Omental fat pad (tissue), 4 donors: ENCODE measurements around the gene ZFR2. TPM values are rescaled to one million over a fixed set of nuclear protein-coding genes. Genes with fewer than 3 reads are reported as not detected.

Experiments
- ATAC-seq: fragments of 150-250 bp; one replicate; pipeline ENCODE4 v1.9.1; 2016; ENCODE audit warnings: mild to moderate bottlenecking, moderate library complexity; ENCODE audit not compliant: low FRiP score
- DNase-seq: peaks from one replicate; pipeline ENCODE4 v3.0.0-alpha.2; 2019; ENCODE audit warnings: low spot score
- total RNA-seq, 4 donors: library from RNA; depleted of rRNA; stranded (reverse); fragments of >200 nt; gene quantifications; one replicate each; pipeline ENCODE4 v1.1.0, GENCODE V29; 2016
- TF ChIP-seq, protein P1 (sequence below), 3 donors: fragments of 450-650 bp; IDR thresholded peaks; one replicate each; pipeline ENCODE4 v1.5.1; 2016 to 2017; ENCODE audit warnings: antibody characterized with exemption in 3 of 3, mild to moderate bottlenecking in 3 of 3, moderate library complexity in 2 of 3

ZFR2 gene
- total RNA-seq, 4 donors from 2014 or later: 0.12 TPM; not detected in 3

DNA sequence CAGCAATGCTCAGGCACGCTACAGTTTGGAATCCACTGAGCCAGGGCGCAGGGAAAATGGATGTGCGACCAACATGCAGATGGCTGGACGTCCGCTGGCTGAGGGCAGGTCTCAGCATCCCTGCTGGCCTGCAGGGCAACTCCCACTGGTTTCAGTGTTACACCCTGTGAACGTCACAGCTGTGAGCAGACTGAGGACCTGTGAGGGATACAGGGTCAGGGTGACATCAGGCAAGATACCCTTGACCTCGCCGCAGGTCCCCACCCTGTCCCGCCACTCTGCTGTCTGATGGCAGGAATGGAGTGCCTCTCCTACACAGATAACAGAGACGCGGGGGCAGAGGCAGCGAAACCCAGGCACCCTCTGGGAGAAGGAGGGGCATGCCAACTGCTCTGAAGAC lies 19.1 kb downstream of the ZFR2 start:
- no peak for ATAC-seq

GRCh38 chr19:3849092-3849491 lies 19.7 kb downstream of the ZFR2 start:
- peak; percentile 28 for ATAC-seq
- DNase-seq: no peak
- TF ChIP-seq, protein P1, sequence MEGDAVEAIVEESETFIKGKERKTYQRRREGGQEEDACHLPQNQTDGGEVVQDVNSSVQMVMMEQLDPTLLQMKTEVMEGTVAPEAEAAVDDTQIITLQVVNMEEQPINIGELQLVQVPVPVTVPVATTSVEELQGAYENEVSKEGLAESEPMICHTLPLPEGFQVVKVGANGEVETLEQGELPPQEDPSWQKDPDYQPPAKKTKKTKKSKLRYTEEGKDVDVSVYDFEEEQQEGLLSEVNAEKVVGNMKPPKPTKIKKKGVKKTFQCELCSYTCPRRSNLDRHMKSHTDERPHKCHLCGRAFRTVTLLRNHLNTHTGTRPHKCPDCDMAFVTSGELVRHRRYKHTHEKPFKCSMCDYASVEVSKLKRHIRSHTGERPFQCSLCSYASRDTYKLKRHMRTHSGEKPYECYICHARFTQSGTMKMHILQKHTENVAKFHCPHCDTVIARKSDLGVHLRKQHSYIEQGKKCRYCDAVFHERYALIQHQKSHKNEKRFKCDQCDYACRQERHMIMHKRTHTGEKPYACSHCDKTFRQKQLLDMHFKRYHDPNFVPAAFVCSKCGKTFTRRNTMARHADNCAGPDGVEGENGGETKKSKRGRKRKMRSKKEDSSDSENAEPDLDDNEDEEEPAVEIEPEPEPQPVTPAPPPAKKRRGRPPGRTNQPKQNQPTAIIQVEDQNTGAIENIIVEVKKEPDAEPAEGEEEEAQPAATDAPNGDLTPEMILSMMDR (IDR thresholded peaks at IDR 0.05): no peak

More for the DNA sequence above, 19.1 kb downstream of the ZFR2 start:
- DNase-seq: no peak
- TF ChIP-seq, protein P1 (IDR thresholded peaks at IDR 0.05): no peak

DNA sequence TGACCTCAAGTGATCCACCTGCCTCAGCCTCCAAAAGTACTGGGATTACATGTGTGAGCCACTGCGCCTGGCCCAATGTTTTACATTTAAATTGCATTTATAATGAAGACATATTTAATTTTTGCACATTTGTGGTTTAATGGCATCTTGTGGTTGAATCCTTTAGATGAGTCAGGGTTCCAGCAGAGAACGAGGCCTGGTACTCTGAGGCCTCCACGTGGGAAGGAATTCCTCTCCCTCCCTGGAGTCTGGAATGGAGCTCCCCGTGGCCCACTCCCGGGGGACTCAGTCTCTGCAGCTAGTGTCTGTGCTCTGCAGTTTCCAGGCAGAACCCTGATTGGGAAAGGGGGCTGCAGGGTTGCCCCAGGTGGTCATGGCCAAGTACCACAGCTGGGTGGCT lies 24.2 kb downstream of the ZFR2 start:
- TF ChIP-seq, protein P1 (IDR thresholded peaks at IDR 0.05): no peak
- ATAC-seq (no peak), DNase-seq (no peak)

DNA sequence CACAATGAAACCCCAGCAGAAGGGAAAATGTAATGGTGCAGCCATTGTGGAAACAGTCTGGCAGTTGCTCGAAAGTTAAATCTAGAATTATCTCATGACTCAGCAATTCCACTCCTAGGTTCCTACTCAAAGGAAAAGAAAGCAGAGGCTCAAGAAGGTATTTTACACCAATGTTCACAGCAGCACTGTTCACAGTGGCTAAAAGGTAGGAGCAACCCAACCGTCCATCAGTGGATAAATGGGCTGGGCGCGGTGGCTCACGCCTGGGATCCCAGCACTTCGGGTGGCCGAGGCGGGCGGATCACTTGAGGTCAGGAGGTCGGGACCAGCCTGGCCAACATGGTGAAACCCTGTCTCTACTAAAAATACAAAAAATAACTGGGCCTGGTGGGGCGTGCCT lies 25.9 kb downstream of the ZFR2 start:
- DNase-seq (no peak), ATAC-seq (no peak)
- TF ChIP-seq, protein P1 (IDR thresholded peaks at IDR 0.05): no peak

DNA sequence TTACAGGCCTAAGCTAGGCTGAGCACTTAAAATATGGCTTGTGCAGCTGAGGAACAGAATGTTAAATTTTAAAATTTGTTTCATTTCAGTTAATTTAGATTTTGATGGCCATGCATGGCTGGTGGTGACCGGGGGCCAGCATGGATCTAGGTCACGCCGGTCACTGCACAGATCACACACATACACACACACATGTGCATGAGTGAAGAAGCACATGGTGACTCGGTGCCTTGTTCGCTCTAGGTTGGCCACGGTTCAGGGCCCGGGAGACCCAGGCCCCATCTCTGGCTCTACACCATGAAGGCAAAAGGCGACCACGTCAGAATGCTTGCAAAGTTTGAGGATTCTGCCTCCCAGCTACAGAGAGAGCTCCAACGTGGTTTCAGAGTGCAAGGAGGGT lies 28.0 kb downstream of the ZFR2 start:
- ATAC-seq: no peak
- TF ChIP-seq, protein P1 (IDR thresholded peaks at IDR 0.05): no peak
- DNase-seq: no peak

DNA sequence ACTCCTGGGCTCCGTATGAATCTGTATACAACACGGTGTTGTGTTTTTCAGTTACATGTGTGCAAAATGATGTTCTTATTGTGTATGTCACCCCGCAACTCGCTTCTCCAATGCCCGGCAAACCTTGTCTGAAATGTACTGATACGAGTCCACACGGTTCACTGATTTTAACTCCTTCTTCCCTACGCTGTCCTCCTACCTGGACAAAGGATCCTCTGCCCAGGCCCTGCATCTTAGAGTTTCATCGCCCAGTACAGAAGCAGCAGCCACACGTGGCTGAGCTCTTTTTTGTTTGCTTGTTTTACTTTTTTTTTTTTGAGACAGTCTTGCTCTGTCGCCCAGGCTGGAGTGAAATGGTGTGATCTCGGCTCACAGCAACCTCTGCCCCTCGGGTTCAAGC lies 28.9 kb downstream of the ZFR2 start:
- no peak for ATAC-seq
- TF ChIP-seq, protein P1 (IDR thresholded peaks at IDR 0.05): no peak
- DNase-seq: no peak

DNA sequence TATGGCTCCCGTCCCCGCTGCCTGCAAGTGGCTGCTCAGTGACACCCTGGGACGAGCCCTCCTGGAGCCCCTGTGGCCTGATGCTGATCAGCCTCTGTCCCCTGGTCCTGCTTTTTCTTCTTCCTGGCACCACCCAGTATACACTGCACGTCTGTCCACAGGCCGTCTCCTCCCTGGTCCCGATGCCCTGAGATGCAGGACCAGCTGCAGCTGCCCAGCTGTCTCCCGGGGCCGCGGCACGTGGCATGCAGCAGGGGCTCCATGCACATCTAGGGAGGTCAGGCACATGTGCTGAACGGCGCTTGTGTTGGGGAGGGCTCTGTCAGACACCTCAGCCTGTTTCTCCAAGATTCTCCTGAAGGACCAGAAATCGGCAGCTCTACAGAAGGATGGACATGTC lies 30.2 kb downstream of the ZFR2 start:
- DNase-seq (no peak), ATAC-seq (no peak)
- TF ChIP-seq, protein P1 (IDR thresholded peaks at IDR 0.05): no peak
